Renal pelvis (tissue), 4 donors: Measurements from ENCODE around the gene EYS. TPM values are rescaled to one million over a fixed set of nuclear protein-coding genes. Genes with fewer than 3 reads are reported as not detected.
A peak's percentile ranks its signal among the peaks of the same experiment; 100 is the strongest.
"Not testable (repeated sequence)": the region's sequence is repeated elsewhere in the genome, so short reads cannot be mapped to it uniquely, and the experiment has no call there.

Experiments used
- DNase-seq: peaks from one replicate; pipeline ENCODE4 v3.0.0-alpha.2; 2013
- polyA plus RNA-seq, 3 donors: library from polyadenylated mRNA; unstranded; fragments of 120-200 nt; gene quantifications; one replicate each; pipeline ENCODE4 v1.2.1, GENCODE V29; 2013; ENCODE audit not compliant: insufficient read length in 3 of 3

Gene EYS
- polyA plus RNA-seq, 3 donors, result 0.50 to 1.2 (median 0.82) TPM

DNA sequence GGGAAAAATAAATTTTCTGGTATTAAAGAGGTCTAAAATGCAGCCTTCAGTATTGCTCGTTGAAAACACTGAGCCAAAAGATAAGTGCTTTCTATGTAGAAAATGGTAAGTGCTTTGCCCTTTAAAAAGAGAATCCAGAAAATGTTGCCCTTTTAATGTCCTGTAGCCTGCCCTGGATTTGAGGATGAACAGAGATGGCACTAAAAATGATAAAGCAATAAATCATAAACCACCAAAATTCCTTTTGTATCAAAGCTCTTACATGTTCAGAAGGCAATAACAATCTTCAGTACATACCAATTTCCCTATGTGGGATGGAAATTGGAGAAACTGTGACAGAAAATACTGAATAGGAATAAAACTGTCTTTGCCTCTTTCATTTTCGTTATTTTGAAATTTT lies 1665.7 kb downstream of the EYS start:
- no peak for DNase-seq

GRCh38 chr6:64040113-64040512 lies 1666.9 kb downstream of the EYS start:
- no peak for DNase-seq

DNA sequence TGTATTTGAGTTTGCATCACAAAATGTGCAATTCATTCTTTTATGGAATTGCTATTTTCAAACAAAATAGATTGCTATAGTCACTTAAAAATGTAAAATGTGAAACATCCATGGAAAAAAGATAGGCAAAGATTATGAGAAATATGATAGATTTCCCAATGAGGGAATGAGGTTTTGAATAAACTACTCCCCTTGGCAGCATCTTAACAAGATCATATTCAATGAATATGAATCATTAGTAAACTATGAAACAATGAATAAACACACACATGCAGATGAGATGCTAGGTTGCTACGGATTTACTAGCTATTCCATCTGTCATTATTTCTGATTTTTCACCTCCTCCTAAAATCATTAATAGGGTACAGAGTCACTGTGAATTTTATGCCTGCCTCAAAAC lies 1669.6 kb downstream of the EYS start:
- no peak for DNase-seq

DNA sequence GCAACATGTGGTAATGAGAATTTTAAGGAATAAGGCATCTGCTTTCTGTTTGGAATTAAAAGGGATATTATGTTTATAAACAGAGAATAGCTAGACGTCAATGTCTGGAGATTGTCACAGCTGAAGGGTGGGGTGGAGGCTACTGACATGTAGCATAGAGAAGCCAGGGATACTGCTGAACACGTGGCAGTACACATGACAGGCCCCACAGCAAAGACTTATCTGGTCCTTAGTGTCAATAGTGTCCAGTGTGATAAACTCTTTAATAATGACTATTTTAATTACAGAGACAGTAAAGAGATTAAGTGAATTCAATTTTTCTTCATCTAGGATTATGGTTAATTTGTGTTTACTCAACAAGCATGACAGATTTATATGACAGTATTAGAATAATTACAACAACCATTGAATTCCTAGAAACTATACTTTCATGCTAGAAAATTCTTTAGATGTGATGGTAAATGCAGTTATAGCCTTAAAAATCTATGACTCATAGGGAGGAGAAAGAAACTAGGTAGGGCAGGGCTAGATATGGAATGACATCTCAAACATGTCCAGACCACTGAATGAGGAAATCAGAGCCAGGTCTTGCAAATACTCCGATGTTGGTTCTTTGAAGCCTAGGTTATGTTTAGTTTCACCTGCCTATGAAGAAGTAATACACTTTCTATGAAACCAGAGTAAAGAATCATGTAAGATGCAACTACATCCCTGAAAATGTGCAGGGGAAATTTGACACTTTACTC lies 1671.9 kb downstream of the EYS start:
- DNase-seq, result no peak

DNA sequence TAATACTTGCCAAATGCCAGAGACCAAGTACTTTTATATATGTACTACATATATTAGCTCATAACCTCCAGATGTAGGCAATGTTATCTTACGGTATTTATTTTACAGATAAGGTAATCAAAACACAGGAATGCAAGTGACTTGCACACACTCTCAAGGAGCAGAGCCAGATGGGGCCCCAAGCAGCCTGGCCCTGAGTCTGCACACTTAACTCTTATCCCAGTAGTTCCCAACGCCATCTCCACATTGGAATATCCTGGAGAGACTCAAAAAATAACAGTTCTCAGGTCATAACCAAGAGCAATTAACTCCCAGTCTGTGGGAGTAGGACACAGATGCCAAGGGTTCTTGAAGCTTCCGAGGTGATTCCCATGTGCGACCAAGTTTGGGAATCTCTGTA lies 1672.7 kb downstream of the EYS start:
- no peak for DNase-seq

- not testable (repeated sequence) for DNase-seq
Measured at GRCh38 chr6:64030950-64031618, 1675.9 kb downstream of the EYS start.

GRCh38 chr6:64023693-64024092 lies 1683.3 kb downstream of the EYS start:
- DNase-seq, result no peak

- DNase-seq, result no peak
Measured at GRCh38 chr6:64014595-64014994, 1692.4 kb downstream of the EYS start.

DNA sequence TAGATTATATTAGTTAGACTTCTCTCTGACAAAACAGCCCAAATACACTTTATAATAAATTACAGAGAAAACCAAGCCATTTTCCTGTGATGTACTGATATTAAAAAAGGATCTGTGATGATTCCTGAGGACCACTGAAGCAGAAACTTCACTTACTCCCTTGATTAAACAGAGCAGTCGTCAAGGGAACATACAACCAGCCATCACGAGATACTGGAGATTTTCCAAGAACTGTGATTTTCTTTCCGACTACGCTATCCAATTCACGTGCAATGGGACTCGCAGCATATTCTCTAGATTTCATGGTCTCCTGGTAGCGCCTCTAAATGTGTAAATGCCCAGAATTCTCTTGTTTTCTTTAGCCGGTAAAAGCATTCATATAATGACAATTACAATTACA lies 1694.0 kb downstream of the EYS start:
- DNase-seq, result peak; percentile 36

- DNase-seq, result peak; percentile 52
Measured at GRCh38 chr6:64012351-64013001, 1694.5 kb downstream of the EYS start.

DNA sequence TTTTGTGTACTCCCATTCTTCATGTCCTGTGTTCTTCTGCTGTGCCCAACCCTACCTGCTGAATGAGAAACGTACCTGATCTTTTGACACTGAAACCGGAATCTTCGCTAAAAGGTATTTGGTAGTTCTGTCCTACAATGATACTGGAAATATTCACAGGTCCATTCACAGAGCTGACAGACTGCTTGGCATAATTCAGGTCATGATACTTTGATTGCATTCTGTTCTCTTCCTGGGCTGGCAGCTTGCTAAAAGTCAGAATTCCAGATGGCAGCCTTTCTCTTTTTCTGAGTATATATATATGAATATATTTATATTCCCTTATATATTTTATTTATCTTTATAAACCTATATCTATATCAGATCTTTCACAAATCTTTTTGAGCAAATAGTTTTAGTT lies 1696.4 kb downstream of the EYS start:
- DNase-seq, result no peak

- no peak for DNase-seq
Measured at GRCh38 chr6:64010010-64010409, 1697.0 kb downstream of the EYS start.

- no peak for DNase-seq
Measured at GRCh38 chr6:64006246-64006645, 1700.8 kb downstream of the EYS start.

DNA sequence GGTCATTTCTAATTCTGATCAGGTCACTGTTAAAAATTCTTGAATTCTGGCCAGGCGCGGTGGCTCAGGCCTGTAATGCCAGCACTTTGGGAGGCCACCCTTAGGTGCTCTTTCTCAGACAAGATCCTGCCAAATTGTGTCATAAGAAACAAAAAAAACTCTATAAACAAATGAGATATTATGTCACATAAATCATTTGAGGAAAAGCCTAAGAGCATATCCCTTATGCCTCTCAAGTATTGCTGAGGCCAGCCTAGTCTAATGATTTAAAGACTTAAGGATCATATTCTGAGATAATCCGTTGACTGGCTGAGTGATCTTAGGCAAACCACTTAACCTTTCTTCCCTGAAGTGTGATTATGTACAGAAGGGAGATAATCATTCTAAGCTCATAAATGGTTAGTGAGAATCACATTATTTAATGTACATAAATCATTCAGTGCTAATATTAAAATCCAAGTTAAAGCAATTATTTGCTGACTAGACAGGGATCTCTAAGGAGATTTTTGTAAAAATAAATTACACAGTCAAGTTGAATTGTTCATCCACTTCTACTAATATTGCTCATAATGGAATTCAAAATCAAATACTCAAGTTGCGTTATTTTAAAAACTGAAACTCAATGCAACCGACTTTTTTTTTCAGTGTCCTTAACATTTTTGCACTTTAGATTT lies 1706.1 kb downstream of the EYS start:
- DNase-seq, result no peak

GRCh38 chr6:63999613-64000012 lies 1707.4 kb downstream of the EYS start:
- DNase-seq, result no peak

DNA sequence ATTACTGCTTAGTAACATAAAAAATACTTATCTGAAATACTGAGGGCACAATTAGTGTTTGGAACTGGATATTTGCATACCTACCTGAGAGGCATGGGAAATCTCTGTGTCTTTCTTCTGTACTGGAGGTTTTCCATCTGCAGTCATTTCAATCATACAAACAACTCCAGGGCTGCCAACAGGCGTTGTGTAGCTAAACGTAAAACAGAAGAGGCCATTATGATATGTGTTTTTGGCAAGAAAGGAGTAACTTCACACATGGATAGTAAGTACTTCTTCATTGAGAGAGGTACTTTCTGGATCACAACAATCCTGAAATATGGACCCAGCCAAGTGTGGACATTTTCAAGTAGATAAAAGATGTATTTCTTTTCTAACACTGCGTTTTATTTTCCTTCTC lies 1708.0 kb downstream of the EYS start:
- DNase-seq, result no peak

DNA sequence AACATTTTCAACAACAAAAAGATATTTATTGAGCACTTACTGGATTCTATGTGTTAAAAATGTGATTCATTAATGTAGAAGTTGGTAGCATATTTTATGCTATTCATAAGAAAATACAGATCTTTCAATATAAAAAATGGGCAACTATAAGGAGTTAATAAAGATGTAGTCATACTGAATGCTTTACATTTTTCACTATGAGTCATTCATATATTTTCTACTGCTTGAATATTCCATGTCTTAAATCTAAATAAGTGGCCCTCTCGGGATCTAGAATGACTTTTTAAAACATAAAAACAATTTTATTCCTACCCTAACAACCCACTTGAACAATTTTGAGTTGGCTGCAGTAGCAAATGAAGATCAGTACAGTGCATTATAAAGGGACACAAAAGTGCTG lies 1709.3 kb downstream of the EYS start:
- no peak for DNase-seq

- no peak for DNase-seq
Measured at GRCh38 chr6:63997221-63997620, 1709.8 kb downstream of the EYS start.

DNA sequence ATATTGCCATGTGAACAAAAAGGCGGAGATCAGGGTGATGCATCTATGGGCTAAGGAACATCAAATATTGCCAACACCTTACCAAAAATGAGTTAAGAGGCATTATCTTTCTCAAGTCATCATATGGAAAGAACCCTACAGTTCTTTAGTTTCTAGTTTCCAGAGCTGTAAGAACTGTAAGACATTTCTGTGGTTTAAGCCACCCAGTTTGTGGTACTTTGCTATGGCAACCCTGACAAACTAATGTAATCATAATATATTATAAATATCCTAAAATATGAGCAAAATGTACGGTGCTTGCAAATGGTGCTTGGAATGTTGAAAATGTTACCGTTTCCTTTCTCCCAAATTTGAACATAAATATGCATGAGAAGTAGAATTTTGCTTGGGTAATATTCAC lies 1721.8 kb downstream of the EYS start:
- no peak for DNase-seq

DNA sequence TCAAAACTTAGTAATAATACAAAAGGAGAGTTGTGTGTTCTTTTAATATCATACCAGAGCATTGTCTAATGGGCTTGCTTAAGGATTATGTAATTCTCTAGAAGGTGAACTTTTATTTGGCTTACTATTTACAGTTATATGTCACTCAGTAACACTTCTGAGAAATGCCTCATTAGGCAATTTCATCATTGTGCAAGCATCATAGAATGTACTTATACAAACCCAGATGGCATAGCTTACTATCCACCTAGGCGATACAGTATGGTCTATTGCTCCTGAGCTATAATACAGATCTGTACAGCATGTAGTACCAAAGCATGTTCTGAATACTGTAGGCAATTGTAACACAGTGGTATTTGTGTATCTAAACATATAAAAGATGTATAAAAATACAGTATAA lies 1731.3 kb downstream of the EYS start:
- no peak for DNase-seq

DNA sequence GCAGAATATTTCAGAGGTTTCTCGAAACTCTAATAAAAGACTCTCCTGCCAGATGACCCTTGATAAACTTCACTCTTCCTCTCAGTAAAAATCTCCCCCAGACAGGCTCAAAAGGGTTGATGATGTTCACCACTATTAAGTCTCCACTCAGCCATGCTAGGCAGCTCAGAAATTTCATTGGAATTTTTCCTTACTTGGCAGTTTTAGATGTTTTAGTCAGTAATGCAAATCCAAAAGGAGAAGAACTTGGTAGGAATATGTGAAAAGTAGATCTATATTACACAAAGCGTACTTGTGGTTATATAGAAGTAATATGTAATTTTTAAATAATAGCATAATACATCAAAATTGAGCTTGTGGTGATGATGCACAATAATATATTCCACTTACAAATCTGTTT lies 1738.4 kb downstream of the EYS start:
- DNase-seq, result no peak

- no peak for DNase-seq
Measured at GRCh38 chr6:63964366-63964765, 1742.7 kb downstream of the EYS start.
